Gastroesophageal sphincter (tissue), 4 donors: Measurements from ENCODE around the gene ALOX5AP. TPM values are rescaled to one million over a fixed set of nuclear protein-coding genes. Genes with fewer than 3 reads are reported as not detected.

Experiments
- ATAC-seq: fragments of 150-250 bp; one replicate; pipeline ENCODE4 v1.9.1; 2016; ENCODE audit warnings: mild to moderate bottlenecking, moderate library complexity
- H3K27ac ChIP-seq, 4 donors: fragments of 200-600 bp; sonication (generic) in 3 of 4; 1 replicate in 3 of 4; 2 replicates in 1 of 4; pipeline ENCODE4 v1.5.1; 2016 to 2019
- H3K27me3 ChIP-seq: fragments of 200-600 bp; sonication (generic); one replicate; pipeline ENCODE4 v1.5.1; 2019
- H3K36me3 ChIP-seq, 2 donors: fragments of 200-600 bp; sonication (generic); one replicate each; pipeline ENCODE4 v1.5.1; 2019; ENCODE audit warnings: control low read depth in 1 of 2
- H3K4me1 ChIP-seq, 3 donors: fragments of 200-600 bp; sonication (generic); 1 replicate in 2 of 3; 2 replicates in 1 of 3; pipeline ENCODE4 v1.5.1; 2016 to 2019; ENCODE audit warnings: control low read depth in 2 of 3
- H3K4me3 ChIP-seq, 2 donors: fragments of 200-600 bp; sonication (generic); one replicate each; pipeline ENCODE4 v1.5.1; 2019; ENCODE audit warnings: mild to moderate bottlenecking in 1 of 2, moderate library complexity in 1 of 2
- H3K9me3 ChIP-seq, 3 donors: fragments of 200-600 bp; sonication (generic); one replicate each; pipeline ENCODE4 v1.5.1; 2017 to 2019; ENCODE audit warnings: control low read depth in 2 of 3
- CTCF ChIP-seq, 4 experiments: fragments of 200-600 bp in 2 of 4; fragments of 450-650 bp in 2 of 4; sonication (generic) in 1 of 4; IDR thresholded peaks; one replicate each; pipeline ENCODE4 v1.5.1; 2017 to 2019; ENCODE audit warnings: antibody characterized with exemption in 4 of 4, mild to moderate bottlenecking in 2 of 4, moderate library complexity in 2 of 4
- EP300 ChIP-seq: sonication (generic); formaldehyde crosslinking; IDR thresholded peaks from one replicate; pipeline ENCODE4 v1.6.1; 2017; ENCODE audit warnings: antibody characterized with exemption, mild to moderate bottlenecking
- POLR2A ChIP-seq, 2 donors: fragments of 450-650 bp; IDR thresholded peaks; one replicate each; pipeline ENCODE4 v1.6.1; 2017; ENCODE audit warnings: antibody characterized with exemption in 2 of 2, mild to moderate bottlenecking in 2 of 2, moderate library complexity in 1 of 2
- POLR2AphosphoS5 ChIP-seq: sonication (generic); formaldehyde crosslinking; IDR thresholded peaks from one replicate; pipeline ENCODE4 v1.6.1; 2017; ENCODE audit warnings: antibody characterized with exemption
- WGBS, 2 donors: methylation state at CpG; one replicate each; pipeline ENCODE4 v1.1.5; 2018; ENCODE audit warnings: low coverage in 1 of 2; 5-methylcytosine and 5-hydroxymethylcytosine counted together
- total RNA-seq, 4 donors: library from RNA; depleted of rRNA; stranded (reverse); fragments of >200 nt; gene quantifications; one replicate each; pipeline ENCODE4 v1.1.0, GENCODE V29; 2016

Gene ALOX5AP
- total RNA-seq, 4 donors from 2014 or later: 5.6 to 34.7 (median 19.7) TPM

- ATAC-seq: no peak
- no peak overlapping the region for H3K27ac ChIP-seq
- no peaks in the 10 kb centered on the region for H3K9me3 ChIP-seq
- WGBS, 2 donors: 86 to 98% methylated on average over 7 to 8 of the region's 10 CpGs
- no peaks in the 10 kb centered on the region for H3K36me3 ChIP-seq
- TF ChIP-seq POLR2AphosphoS5: no peak
- no peak for TF ChIP-seq POLR2A (IDR thresholded peaks at IDR 0.05)
- TF ChIP-seq EP300: no peak
- no peak for TF ChIP-seq CTCF (IDR thresholded peaks at IDR 0.05)
- no peak overlapping the region for H3K4me3 ChIP-seq
- H3K27me3 ChIP-seq: no peaks in the 10 kb centered on the region
- no peaks in the 10 kb centered on the region for H3K4me1 ChIP-seq
These were observed 20.5 kb upstream of the ALOX5AP start for GRCh38 chr13:30714629-30715371.

GRCh38 chr13:30715372-30715756, 20.0 kb upstream of the ALOX5AP start:
- Histone ChIP-seq H3K4me1 (no peaks in the 10 kb centered on the region), H3K4me3 (no peak overlapping the region), H3K27me3 (no peaks in the 10 kb centered on the region), H3K36me3 (no peaks in the 10 kb centered on the region), H3K27ac (no peak overlapping the region), H3K9me3 (no peaks in the 10 kb centered on the region)
- ATAC-seq: no peak
- 90 to 100% methylated on average over 1 to 4 of the region's 4 CpGs for WGBS, 2 donors
- TF ChIP-seq POLR2AphosphoS5 (no peak), POLR2A (IDR thresholded peaks at IDR 0.05) (no peak), EP300 (no peak), CTCF (IDR thresholded peaks at IDR 0.05) (no peak)

GRCh38 chr13:30715837-30716236, 19.5 kb upstream of the ALOX5AP start:
- no peak for ATAC-seq
- Histone ChIP-seq H3K4me3 (no peak overlapping the region), H3K9me3 (no peaks in the 10 kb centered on the region), H3K36me3 (no peaks in the 10 kb centered on the region), H3K27ac (no peak overlapping the region), H3K27me3 (no peaks in the 10 kb centered on the region), H3K4me1 (no peaks in the 10 kb centered on the region)
- 43 to 53% methylated on average over 1 to 4 of the region's 4 CpGs for WGBS, 2 donors
- no peak for TF ChIP-seq EP300
- no peak for TF ChIP-seq POLR2A (IDR thresholded peaks at IDR 0.05)
- no peak for TF ChIP-seq POLR2AphosphoS5
- no peak for TF ChIP-seq CTCF (IDR thresholded peaks at IDR 0.05)

- ATAC-seq: no peak
- Histone ChIP-seq H3K36me3 (no peaks in the 10 kb centered on the region), H3K4me1 (no peaks in the 10 kb centered on the region), H3K27me3 (no peaks in the 10 kb centered on the region), H3K4me3 (no peak overlapping the region), H3K9me3 (no peaks in the 10 kb centered on the region), H3K27ac (no peak overlapping the region)
- TF ChIP-seq EP300 (no peak), POLR2AphosphoS5 (no peak), POLR2A (IDR thresholded peaks at IDR 0.05) (no peak), CTCF (IDR thresholded peaks at IDR 0.05) (no peak)
- WGBS, 2 donors: 83 to 87% methylated on average over 5 to 9 of the region's 9 CpGs
These were observed 16.4 kb upstream of the ALOX5AP start for GRCh38 chr13:30718661-30719524.
